ENCODE measurements around the gene AGAP1.

The AGAP1 gene

DNA sequence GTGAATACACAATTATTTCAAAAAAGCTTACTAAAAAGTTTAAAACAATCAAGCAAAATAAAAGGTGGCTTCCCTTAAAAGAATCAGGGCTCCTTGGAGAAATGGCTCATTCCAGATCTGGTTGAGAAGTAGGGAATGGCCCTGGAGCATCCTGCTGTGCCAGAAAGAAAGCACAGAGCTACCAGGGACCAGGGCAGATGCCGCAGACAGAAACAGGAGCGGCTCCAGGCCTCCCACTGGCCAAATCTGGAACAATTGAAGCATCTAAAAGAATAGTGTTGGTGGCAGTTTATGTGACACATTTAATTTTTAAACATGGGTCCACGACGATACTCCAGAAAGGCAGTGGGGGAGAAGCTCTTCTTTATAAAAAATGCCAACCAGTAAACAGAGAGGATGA, 598.9 kb downstream of the AGAP1 start:
- TF ChIP-seq, protein P1, sequence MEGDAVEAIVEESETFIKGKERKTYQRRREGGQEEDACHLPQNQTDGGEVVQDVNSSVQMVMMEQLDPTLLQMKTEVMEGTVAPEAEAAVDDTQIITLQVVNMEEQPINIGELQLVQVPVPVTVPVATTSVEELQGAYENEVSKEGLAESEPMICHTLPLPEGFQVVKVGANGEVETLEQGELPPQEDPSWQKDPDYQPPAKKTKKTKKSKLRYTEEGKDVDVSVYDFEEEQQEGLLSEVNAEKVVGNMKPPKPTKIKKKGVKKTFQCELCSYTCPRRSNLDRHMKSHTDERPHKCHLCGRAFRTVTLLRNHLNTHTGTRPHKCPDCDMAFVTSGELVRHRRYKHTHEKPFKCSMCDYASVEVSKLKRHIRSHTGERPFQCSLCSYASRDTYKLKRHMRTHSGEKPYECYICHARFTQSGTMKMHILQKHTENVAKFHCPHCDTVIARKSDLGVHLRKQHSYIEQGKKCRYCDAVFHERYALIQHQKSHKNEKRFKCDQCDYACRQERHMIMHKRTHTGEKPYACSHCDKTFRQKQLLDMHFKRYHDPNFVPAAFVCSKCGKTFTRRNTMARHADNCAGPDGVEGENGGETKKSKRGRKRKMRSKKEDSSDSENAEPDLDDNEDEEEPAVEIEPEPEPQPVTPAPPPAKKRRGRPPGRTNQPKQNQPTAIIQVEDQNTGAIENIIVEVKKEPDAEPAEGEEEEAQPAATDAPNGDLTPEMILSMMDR (IDR thresholded peaks at IDR 0.05) = no peak

DNA sequence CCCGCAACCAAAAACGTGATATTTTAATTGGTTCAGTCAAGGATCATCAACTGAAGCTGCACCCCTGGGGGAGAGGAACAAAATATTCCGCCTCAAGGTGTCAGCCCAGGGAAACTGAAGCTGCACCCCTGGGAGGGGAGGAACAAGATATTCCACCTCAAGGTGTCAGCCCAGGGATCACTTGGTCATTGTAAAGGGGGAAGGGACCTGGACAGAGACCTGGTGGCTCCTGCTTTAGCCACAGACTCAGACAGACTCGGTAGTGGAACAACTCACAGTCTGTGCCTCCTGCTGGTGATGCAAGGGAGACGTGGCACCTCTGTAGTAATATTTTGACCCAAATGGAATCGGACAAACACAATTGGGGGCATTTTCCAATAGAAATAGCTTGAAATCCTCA, 599.3 kb downstream of the AGAP1 start:
- TF ChIP-seq, protein P1 (IDR thresholded peaks at IDR 0.05) = no peak

DNA sequence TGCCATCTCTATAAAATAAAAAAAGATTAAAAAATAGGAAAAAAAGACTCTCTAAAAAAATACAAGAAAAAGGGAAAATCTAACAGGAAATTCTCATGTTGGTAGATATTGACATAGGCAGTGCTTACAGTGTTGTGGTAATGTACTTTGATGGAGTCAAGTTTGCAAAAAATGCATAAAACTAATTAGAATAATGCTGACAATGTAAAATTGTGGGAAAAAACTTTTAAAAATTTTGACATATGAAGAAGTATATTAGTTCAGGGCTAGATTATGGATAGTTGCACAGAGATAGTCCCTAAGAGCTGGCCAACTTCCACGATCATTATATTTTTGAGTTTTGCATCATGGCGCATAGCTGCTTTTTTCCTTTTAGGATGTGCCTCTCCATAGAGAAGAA, 601.7 kb downstream of the AGAP1 start:
- TF ChIP-seq, protein P1 (IDR thresholded peaks at IDR 0.05) = no peak

DNA sequence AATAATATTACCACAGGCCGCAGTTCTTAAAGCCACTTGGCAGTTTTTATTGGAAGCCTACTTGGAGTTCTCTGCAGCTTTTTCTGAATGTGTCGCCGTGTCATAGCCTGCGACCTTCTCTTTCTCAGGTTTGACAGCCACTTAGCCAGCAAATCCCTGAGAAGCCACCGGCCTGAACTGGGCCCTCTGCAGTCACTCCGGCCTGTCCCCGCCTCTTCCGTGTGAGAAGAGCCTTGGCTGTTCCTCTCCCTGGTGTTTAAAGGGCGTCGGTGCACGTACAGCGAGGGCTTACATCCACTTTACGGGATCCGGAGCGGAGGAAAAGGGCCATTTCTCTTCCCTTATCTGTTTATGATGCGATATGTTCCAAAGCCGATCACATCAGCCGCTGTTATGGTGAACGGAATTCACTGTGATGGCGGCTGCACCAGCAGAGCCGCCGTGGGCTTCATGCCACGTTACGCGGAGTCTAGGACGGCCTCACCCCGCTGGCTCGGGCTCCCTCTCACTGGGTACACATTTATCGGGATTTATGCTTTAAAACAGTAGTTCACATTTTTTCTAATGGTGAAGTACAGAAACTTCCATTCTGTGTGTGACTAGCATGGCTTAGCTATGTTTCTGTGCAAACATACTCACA, 607.6 kb downstream of the AGAP1 start:
- TF ChIP-seq, protein P1 (IDR thresholded peaks at IDR 0.05) = no peak

DNA sequence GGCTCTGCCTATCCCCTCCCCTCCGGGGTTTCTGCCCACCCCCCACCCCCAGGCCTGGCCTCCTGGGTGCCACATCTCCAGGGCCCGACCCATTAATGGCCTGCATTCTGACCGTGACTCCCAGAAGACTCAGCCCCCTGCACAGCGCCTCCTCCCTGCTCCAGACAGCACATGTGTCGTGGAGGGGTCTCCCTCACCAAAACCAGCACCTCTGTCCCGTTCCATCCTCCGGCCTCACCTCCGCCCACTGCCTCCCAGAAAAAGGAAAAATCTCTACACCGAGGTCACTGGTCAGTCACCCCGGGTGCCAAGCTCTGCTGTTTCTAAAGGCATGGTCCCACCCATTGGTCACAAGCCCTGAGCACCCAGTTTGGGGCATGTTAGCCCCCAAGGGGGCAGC, 609.1 kb downstream of the AGAP1 start:
- TF ChIP-seq, protein P1 (IDR thresholded peaks at IDR 0.05) = no peak

DNA sequence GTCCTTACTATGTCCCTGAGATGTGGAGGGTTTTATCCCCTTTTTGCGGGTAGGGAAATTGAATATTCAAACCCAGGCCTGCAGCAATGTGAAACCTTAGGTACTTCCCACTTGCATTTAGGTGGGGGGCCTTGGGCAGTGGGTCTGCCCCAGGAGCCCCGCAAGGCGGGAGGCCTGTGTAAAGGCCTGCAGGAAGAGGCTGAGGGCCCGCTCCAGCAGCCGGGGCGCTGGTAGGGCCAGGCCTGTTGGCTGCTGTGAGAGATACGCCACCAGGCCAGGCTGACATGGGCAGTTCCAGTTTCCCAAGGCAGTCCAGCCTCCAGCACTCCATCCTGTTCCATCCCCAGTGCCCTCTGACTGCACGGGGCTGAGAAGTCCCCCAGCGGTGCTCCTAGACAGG, 610.1 kb downstream of the AGAP1 start:
- TF ChIP-seq, protein P1 (IDR thresholded peaks at IDR 0.05) = no peak

DNA sequence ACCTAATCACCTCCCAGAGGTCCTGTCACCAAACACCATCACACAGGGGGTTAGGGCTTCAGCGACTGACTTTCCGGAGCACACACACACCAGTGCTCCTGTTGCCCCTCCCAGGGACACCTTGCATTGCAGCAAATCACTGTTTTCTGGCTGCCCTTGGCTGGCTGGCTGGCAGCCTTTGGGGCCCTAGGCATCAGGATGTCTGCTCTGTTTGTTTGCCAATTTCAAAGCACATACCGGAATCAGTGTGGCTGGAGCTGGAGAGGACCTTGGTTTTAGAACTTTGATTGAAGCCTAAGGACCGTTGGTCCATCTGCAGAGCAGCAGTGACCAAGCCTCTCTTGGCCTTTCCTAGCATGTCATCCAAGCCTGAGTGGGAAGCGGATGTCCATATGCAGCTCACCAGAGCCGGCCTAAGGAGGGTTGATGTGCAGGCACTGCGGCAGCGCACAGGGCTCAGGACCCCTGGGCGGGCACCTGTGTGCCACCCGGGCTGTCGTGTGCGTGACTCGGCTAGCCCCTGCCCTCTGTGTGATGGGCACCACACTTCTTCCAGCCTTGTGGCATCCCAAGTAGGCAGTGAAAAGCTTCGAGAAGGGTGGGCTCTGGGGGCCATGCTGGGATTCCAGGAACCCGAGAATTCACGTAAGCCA, 612.2 kb downstream of the AGAP1 start:
- TF ChIP-seq, protein P1 (IDR thresholded peaks at IDR 0.05) = no peak

Measured in LNCAP (cell line).